ENCODE measurements around the gene GRM5.
"Not testable (repeated sequence)": the region's sequence is repeated elsewhere in the genome, so short reads cannot be mapped to it uniquely, and the experiment has no call there.

The GRM5 gene

GRCh38 chr11:88972210-88972609 is 93.6 kb downstream of the GRM5 start:
- DNase-seq = no peak

DNA sequence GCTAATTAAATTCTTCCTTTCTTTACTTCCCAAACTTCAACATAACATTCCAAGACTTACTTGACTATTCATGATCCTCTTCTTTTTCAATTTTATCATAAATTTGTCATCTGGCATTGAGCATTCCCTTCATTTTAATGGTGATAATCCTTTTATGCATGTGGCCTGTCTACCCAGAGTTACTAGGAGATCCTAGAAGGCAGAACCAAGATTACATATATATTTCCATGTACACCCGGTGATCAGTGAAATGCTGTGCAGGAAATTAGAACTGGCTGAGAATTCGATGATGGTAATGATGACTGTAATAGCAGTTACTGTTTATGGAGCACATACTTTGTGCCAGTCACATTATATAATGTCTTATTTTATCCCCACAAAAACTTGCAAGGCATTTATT is 104.2 kb downstream of the GRM5 start:
- DNase-seq = not testable (repeated sequence)

DNA sequence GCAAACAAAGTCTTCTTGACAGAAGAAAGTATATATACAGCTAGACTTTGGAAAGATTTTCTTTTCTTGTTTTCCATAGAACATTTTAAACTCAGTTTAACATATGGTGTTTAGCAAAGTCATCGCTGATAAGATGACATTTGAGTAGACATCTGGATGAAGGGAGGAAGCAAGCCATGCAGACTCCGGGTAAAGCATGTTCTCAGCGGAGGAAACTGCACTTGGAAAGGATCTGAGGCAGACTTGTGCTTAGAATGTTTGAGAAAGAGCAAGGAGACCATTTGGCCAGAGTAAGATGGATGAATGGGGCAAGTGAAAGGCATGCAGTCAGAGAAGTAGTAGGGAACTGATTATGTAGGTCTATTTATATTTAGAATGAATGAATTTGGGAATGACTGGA is 105.9 kb downstream of the GRM5 start:
- not testable (repeated sequence) for DNase-seq

- no peak for DNase-seq
Observed at GRCh38 chr11:88950975-88951374, 114.8 kb downstream of the GRM5 start.

DNA sequence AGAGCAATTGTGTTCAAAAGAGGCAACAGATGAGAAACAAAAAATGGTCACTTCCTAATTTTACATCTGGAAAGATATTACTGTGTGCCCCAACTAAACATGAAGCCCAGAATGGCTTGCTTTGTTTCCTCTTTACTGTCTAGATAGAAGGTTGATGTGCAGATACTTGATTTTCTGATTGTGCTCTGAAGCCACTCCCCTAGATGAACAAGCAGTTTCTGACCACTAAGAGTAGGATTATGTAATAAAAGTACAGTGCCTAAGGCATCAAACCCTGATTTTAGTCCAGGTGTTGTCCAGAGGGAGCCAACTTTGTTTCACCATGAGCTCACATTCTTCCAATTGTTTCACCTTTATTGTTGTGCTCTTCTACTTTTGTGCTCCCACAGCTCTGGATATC is 116.9 kb downstream of the GRM5 start:
- not testable (repeated sequence) for DNase-seq

DNA sequence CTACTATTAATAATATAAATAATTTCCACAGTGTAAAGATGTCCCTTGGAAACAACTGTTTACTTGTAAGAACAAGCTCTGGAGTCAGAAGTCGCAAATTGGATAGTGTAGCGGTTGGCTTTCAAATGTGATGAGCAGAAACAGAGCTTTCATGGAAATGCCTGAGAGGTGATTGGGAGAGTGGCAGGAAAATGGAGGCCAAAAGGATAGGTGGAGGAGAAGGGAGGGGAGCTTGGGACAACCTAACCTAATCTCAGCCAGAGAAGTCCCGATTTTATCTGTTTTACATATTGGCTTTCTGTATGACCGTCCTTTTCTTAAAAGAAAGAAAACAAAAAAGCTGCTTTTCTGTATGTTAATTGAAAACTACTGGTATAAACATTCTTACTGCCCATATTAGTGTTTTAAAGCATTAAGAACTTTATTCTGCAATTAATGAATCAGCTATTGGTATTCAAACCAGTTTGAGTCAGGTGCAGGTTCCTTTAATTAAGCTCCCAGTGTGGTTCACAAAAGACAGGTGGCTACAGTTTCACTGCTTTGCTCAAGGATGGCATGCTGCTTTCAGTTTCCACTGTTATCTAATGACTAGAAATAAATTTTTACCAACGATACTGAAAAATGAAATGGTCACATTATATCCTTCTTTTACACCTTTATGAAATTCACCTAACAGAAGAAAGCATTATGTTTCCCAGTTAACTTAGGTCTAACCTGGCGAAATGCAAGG is 117.8 kb downstream of the GRM5 start:
- not testable (repeated sequence) for DNase-seq

- not testable (repeated sequence) for DNase-seq
Observed at GRCh38 chr11:88929665-88930064, 136.1 kb downstream of the GRM5 start.

DNA sequence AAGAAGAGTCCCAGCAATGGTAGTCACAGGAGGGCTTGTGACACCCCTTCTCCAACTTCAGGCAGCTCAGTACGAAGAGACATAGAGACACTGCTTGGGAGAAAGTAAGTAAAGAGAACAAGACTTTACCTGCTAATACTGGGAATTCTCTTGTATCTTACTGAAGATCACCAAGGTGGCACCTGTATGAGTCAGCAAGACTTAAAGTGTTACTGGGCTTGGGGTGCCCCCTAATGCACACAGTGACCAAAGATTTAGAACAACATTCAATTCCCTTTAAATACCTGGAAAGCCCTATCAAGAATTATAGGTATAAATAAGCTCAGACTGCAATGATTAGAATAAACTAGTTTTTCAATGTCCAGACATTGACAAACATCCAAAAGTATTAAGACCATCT is 148.7 kb downstream of the GRM5 start:
- DNase-seq = not testable (repeated sequence)

GRCh38 chr11:88909500-88909899 is 156.3 kb downstream of the GRM5 start:
- DNase-seq = no peak

DNA sequence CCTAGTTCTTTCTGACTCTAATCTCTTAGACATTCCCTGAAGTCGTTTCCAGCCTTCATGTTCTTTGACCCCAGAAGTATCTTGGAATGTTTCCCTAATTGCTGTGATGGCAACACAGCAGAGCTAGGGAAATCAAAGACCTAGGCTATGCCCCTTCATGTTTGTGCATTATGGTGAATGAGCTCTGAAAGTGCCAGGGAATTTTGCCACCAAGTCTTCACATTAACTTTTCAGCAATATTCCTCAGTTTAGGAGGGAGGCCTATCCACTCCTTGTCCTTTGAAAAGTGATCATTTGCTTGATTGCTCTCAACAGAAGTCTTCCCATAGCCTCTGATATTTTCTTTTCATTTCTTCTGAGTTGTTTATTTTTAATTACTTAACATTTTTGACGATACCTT is 164.3 kb downstream of the GRM5 start:
- DNase-seq = not testable (repeated sequence)

DNA sequence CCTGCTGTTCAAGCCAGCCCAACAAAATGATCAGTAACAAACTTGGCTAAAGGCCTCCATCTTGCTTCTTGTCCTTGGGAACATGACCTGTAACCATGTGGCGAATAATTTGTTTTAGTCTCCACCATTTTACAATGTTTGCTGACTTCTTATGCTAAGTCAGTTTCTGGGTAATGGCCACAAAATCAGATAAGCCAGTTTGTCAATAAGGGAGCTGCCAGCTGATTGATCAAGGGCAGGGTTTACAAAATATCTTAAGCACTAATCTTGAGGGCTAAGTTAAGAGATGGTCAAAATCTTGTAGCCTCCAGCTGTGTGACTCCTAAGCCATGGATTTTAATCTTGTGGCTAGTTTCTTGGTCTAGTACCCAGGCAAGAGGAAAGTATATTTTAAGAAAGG is 176.9 kb downstream of the GRM5 start:
- DNase-seq = not testable (repeated sequence)

- DNase-seq = peak; percentile 14 to 51
Observed at GRCh38 chr11:88886796-88887195, 179.0 kb downstream of the GRM5 start.

DNA sequence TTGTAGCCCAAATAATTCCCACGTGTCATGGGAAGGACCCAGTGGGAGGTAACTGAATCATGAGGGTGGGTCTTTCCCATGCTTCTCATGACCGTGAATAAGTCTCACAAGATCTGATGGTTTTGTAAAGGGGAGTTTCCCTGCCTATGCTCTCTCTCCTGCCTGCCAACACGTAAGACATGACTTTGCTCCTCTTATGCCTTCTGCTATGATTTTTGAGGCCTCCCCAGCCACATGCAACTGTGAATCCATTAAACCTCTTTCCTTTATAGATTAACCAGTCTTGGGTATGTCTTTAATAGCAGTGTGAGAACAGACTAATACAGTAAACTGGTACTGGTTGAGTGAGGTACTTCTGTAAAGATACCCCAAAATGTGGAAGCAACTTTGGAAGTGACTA is 183.0 kb downstream of the GRM5 start:
- DNase-seq = not testable (repeated sequence)

DNA sequence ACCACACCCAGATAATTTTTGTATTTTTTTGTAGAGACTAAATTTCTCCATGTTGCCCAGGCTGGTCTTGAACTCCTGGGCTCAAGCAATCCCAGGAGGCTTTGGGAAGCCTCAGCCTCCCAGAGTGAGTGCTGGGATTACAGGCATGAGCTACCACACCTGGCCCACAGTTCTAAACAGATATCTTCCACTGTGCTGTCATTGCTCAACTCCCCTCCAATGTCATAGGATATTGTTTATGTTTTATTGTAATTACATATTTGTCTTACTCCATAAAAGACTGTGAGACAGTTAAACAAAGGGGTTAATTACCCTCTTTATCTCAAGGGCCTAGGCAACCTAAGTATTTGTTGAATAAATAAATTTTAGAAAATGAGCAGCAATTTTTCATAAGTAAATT is 204.2 kb downstream of the GRM5 start:
- no peak for DNase-seq

- DNase-seq = not testable (repeated sequence)
Observed at GRCh38 chr11:88860431-88860830, 205.4 kb downstream of the GRM5 start.

DNA sequence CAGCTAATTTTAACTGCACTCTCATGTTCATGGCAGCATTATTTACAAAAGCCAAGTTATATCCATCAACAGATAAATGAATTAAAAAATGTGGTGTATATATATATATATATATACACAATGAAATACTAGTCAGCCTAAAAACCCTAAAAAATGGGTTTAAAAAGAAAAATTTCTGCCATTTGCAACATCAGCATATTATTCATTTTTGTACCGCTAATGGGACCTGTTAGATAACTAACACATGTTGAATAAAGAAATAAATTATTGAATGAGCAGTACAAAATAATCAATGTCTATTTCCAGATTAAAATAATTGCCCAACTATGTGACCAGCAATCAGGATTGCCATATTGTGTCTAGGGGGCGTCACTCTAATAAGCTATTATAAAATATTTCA is 211.8 kb downstream of the GRM5 start:
- DNase-seq = not testable (repeated sequence)

GRCh38 chr11:88851547-88851946 is 214.2 kb downstream of the GRM5 start:
- not testable (repeated sequence) for DNase-seq

DNA sequence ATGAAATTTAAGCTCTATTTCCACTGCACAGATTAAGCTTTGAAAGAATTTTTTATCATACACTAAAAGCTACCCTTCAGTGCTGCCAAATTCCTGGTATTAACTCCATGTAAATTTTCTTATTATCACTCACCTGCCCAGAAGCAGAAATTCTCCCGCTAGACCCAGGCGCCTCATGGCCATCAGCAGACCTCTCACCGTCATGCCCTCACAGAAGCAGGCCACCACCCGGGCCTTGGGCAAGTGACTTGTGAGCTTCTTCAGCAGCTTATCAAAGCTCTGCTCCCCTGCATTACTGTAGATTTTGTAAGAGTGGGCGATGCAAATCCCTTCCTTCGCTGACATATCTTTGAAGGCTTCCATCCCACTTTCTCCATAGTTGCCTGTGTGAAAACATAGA is 216.0 kb downstream of the GRM5 start:
- DNase-seq = not testable (repeated sequence)

GRCh38 chr11:88849368-88849767 is 216.4 kb downstream of the GRM5 start:
- no peak for DNase-seq

DNA sequence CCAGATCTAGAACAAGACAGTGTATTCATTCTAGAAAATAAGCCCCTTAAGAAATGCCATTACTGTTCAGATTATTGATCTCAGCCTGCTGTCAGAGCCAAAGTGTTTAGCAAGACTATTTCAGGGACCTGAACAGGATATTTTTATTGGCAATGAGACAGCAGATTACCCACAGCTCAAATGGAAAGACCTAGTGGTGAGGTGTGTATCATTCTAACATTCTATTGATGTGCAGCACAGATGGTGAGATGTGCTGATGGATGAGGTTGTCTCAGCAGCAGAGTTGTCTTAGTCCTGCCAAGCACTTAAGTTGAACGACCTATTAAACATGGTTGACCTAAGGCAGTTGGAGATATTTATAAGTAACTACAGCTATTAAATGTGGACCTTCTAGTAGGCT is 219.5 kb downstream of the GRM5 start:
- DNase-seq = not testable (repeated sequence)

GRCh38 chr11:88844941-88845340 is 220.8 kb downstream of the GRM5 start:
- not testable (repeated sequence) for DNase-seq

GRCh38 chr11:88843766-88844426 is 221.9 kb downstream of the GRM5 start:
- not testable (repeated sequence) for DNase-seq

DNA sequence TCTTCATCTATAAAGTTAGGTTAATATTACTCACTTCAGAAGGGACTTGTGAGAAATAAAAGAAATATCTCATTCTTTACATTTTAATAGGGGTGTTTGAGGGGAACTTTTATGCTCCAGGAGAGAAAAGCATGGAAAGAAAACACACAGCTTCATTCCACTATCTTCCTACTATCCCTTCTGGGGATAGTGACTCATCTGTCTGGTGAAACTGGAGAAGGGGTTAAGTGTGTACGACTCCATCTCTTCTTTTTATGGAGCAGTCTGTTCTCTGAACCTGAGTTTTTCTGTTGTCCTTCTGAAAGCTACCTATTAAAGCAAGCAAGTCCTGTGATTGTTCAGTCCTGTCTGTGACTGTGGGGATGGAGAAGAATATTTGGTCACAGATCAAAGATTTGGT is 227.6 kb downstream of the GRM5 start:
- peak in 1 of 2 experiments; percentile 48 for DNase-seq

GRCh38 chr11:88835709-88836108 is 230.1 kb downstream of the GRM5 start:
- DNase-seq = not testable (repeated sequence)
